ENCODE results near the gene TMEM145.

TMEM145 gene

GRCh38 chr19:42288881-42289555 is 24.1 kb upstream of the TMEM145 start:
- in situ Hi-C loops (cut with MboI; ENCODE audit: low sequenced_read_pairs) = no loop called here

DNA sequence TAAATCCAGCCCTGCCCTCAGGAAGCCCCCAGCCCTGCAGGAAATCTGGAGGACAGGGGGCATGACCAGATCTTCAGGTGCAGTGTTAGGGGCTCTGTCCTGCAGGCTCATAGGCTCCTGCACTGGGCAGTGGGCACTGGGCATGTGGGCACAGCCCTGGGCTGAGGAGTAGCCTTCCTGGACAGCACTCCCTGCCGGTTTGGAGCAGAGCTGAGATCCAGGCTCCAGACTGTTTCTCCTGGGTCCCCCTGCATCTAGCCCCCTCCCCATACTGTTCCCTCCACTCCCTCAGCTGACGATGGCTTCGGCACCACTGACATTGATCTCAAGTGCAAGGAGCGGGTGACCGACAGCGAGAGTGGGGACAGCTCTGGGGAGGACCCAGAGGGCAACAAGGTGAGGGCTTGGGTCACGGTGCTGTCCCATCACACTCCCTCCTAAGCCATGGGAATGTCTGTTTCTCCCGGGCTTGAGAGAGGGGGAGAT is 23.5 kb upstream of the TMEM145 start:
- in situ Hi-C loops (cut with MboI; ENCODE audit: low sequenced_read_pairs) = no loop called here

DNA sequence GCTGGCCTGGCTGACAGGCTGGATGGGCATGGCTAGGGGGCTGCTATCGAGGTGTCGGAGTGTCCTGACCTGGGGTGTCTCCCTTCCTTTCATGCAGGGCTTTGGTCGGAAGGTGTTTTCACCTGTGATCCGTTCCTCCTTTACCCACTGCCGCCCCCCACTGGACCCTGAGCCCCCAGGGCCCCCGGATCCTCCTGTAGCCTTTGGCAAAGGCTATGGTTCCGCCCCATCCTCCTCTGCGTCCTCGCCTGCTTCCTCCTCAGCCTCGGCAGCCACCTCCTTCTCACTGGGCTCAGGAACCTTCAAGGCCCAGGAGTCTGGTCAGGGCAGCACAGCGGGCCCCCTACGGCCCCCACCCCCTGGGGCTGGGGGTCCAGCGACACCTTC is 23.0 kb upstream of the TMEM145 start:
- in situ Hi-C loops (cut with MboI; ENCODE audit: low sequenced_read_pairs) = no loop called here

- in situ Hi-C loops (cut with MboI; ENCODE audit: low sequenced_read_pairs) = no loop called here
Observed at GRCh38 chr19:42290523-42291434, 22.3 kb upstream of the TMEM145 start.

GRCh38 chr19:42291435-42291810 is 21.7 kb upstream of the TMEM145 start:
- in situ Hi-C loops (cut with MboI; ENCODE audit: low sequenced_read_pairs) = no loop called here

GRCh38 chr19:42292042-42292960 is 20.8 kb upstream of the TMEM145 start:
- in situ Hi-C loops (cut with MboI; ENCODE audit: low sequenced_read_pairs) = no loop called here

- in situ Hi-C loops (cut with MboI; ENCODE audit: low sequenced_read_pairs) = no loop called here
Observed at GRCh38 chr19:42292963-42293362, 20.1 kb upstream of the TMEM145 start.

DNA sequence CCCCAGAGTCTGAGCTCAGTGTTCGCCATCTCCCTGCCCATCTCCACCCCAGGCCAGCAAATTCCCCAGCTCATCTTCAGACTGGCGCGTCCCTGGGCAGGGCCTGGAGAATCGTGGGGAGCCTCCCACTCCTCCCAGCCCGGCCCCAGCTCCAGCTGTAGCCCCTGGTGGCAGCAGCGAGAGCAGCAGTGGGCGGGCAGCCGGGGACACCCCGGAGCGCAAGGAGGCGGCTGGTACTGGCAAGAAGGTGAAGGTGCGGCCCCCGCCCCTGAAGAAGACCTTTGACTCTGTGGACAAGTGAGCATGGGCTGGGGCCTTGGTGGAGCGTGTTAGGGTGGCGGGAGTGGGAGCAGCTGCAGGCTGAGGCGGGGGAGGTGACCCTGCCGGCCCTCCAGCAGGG is 19.6 kb upstream of the TMEM145 start:
- in situ Hi-C loops (cut with MboI; ENCODE audit: low sequenced_read_pairs) = no loop called here

DNA sequence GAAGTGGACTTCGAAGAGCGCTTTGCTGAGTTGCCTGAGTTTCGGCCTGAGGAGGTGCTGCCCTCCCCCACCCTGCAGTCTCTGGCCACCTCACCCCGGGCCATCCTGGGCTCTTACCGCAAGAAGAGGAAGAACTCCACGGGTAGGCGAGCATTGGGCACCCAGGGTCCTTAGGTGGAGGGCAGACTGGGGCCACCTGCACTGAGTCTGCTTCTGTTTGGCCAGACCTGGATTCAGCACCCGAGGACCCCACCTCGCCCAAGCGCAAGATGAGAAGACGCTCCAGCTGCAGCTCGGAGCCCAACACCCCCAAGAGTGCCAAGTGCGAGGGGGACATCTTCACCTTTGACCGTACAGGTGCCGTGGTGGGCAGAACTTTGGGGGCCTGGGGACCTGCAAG is 19.2 kb upstream of the TMEM145 start:
- in situ Hi-C loops (cut with MboI; ENCODE audit: low sequenced_read_pairs) = no loop called here

DNA sequence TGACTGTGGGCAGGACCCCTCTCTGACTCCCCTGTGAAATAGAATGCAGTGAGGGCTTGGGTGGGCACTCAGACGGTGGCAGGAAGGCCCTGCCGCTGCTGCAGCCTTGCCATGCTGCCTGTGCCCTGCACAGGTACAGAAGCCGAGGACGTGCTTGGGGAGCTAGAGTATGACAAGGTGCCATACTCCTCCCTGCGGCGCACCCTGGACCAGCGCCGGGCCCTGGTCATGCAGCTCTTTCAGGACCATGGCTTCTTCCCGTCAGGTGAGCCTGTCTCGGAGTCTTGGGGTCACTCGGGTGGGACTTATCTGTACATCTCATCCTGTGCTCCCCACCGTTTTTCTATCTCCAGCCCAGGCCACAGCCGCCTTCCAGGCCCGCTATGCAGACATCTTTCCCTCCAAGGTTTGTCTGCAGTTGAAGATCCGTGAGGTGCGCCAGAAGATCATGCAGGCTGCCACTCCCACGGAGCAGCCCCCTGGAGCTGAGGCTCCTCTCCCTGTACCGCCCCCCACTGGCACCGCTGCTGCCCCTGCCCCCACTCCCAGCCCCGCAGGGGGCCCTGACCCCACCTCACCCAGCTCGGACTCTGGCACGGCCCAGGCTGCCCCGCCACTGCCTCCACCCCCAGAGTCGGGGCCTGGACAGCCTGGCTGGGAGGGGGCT is 18.5 kb upstream of the TMEM145 start:
- in situ Hi-C loops (cut with MboI; ENCODE audit: low sequenced_read_pairs) = no loop called here

DNA sequence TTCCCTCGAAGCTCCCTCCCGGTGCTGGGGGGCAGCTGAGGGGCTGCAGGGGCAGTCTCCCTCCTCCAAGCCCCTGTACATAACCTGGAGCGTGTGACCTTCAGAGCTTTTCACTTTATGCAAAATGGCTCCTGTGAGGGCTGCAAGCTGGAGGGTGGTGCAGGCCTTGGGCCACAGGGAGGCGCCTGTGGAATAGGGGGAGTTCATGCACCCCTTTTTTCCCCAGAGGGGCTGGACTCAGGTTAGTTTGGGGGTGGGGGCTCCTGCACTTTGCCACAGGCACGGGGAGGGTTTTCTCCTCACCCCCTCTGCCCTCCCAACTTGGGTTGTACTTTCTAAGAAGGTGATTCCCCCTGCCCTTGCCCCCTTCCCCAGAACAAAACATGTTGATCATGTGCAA is 17.8 kb upstream of the TMEM145 start:
- in situ Hi-C loops (cut with MboI; ENCODE audit: low sequenced_read_pairs) = no loop called here

DNA sequence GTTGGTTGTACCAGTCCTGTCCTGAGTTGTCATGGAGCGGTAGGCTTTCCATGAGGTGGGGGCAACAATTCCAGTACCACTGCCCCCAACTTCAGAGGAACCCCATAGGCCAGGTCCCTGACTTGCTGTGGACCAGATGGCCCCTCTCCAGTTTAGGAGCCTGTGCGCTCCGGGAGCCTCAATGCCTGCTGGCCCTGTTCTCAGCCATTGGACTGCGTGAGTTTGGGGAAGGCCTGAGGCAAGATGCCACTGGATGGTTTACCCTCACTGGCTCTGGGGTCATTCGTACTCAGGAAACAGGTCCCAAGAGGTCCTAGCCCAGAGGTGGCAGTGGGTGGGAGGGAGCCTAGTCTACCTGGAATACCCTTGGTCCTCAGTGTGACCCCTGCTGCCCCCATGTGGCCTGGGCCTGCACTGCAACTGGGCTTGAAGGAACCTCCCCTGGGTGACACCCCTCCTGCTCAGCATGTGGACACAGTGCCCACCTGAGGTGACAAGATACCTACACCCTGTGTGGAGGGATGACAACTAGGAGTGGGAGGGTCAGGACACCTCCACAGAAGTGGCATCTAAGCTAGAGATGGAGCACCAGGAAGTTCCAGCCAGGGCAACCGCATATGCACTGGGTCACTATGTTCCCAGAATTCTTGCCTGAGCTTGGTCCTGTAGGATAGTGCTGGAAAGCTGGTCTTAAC is 17.1 kb upstream of the TMEM145 start:
- in situ Hi-C loops (cut with MboI; ENCODE audit: low sequenced_read_pairs) = no loop called here

DNA sequence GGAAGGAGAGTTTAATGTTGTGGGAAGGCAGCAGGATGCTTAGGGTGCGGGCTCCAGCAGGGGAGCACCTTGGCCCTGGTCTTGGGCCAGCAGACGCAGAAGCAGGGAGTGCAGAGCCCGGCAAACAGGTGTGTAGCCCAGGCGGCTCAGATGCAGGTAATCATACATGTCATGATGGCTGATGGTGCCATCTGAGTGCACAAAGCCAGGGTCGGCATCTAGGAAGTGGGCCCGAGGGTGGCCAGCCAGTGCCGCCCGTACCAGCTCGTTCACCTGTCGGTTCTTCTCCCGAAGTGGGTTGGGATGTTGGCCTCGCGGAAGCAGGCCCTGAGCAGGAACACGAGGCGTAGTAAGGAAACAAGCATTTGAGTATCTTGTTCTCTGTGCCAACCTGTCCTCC is 16.1 kb upstream of the TMEM145 start:
- in situ Hi-C loops (cut with MboI; ENCODE audit: low sequenced_read_pairs) = no loop called here

- in situ Hi-C loops (cut with MboI; ENCODE audit: low sequenced_read_pairs) = no loop called here
Observed at GRCh38 chr19:42301646-42302203, 11.4 kb upstream of the TMEM145 start, which contains the start of gene PRR19. PRR19 (plus strand) TSS chr19:42302132; CDS start chr19:42309585, 7,453 bp downstream.

- in situ Hi-C loops (cut with MboI; ENCODE audit: low sequenced_read_pairs) = no loop called here
Observed at GRCh38 chr19:42303101-42303464, 10.0 kb upstream of the TMEM145 start.

DNA sequence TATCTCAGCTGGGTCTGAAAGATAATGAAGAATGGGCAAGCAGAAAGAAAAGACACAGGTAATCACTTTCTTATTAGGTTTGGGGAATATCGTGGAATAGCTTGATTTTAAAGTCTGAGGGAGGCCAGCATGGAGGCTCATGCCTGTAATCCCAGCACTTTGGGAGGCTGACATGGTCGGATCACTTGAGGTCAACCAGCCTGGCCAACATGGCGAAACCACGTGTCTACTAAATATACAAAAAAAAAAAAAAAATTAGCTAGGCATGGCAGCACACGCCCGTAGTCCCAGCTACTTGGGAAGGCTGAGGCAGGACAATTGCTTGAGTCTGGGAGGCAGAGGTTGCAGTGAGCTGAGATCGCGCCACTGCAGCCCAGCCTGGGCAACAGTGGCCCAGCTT is 9.2 kb upstream of the TMEM145 start:
- in situ Hi-C loops (cut with MboI; ENCODE audit: low sequenced_read_pairs) = no loop called here

DNA sequence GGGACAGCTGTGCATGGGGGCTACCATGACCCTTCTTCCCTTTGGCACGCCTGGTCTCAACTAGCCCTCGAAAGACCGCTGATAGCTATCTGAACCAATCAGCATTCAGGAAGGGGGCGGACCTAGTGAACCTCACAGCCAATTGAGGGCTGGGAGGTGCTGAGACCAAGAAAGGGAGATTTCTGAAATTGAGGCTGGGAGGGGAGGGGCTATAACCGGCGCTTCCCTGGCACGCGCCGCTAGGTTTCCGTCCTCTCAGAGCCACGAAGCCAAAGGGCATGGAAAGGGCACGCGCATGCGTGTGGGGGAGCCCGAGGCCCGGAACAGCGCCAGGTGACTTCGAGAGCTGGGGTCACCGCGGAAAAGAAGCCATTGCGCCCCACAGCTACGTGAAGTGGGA is 6.5 kb upstream of the TMEM145 start:
- in situ Hi-C loops (cut with MboI; ENCODE audit: low sequenced_read_pairs) = no loop called here

DNA sequence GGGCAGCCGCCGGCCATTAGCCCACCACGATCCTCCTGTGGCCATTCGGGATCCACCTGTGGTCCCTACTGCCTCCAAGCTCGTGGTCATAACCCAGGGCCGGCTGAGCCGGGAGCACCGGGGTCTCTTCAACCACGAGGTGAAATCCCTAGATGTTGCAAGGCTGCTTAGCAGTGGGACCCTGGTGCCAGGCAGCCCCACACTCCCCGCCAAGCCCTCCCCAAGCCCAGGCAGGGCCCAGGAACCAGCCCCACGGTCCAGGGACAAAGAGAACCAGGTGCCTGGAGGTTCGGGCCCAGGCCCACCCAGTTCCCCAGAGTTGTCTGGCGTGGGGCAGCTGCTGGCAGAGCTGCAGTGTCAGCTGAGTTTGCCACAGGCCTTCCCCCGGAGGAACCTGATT is 3.4 kb upstream of the TMEM145 start:
- in situ Hi-C loops (cut with MboI; ENCODE audit: low sequenced_read_pairs) = no loop called here

GRCh38 chr19:42311657-42312056 is 1.5 kb upstream of the TMEM145 start:
- in situ Hi-C loops (cut with MboI; ENCODE audit: low sequenced_read_pairs) = no loop called here

DNA sequence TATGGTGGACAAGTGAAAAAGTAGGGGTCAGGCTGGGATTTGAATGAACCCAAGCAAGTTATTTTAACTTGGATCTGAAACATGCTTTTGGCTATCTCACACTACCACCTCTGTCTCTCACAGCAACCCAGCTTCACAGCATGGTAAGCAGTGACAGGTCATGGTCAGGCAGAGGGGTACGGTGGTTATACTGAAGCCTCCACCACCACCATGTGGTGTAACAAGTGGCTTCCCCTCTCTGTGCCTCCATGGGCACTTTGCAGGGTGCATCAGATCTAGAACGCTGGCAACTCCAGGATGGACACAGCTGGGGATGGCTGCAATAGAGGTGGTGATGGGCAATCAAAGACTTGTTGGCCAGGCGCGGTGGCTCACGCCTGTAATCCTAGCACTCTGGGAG is 739 bp upstream of the TMEM145 start:
- in situ Hi-C loops (cut with MboI; ENCODE audit: low sequenced_read_pairs) = no loop called here
